Left renal pelvis (tissue), 4 donors: ENCODE results near the gene PROP1. TPM values are rescaled to one million over a fixed set of nuclear protein-coding genes. Genes with fewer than 3 reads are reported as not detected.
"Not testable (repeated sequence)": the region's sequence is repeated elsewhere in the genome, so short reads cannot be mapped to it uniquely, and the experiment has no call there.

Experiments used
- DNase-seq, 4 donors: peaks; one replicate each; pipeline ENCODE4 v3.0.0-alpha.2; 2013; ENCODE audit warnings: low read depth in 4 of 4, low spot score in 3 of 4
- polyA plus RNA-seq, 4 donors: library from polyadenylated mRNA; unstranded; fragments of 120-200 nt; gene quantifications; one replicate each; pipeline ENCODE4 v1.2.1, GENCODE V29; 2013; ENCODE audit not compliant: insufficient read length in 4 of 4

The PROP1 gene
- not detected for polyA plus RNA-seq

- no peak for DNase-seq
Measured at GRCh38 chr5:177995691-177996595, at the start of gene PROP1. PROP1 (minus strand) TSS chr5:177996242; CDS start chr5:177995933, 309 bp downstream.

- DNase-seq: not testable (repeated sequence)
Measured at GRCh38 chr5:178019379-178020030, 23.5 kb upstream of the PROP1 start.

GRCh38 chr5:178012758-178013157, 16.7 kb upstream of the PROP1 start:
- not testable (repeated sequence) for DNase-seq

DNA sequence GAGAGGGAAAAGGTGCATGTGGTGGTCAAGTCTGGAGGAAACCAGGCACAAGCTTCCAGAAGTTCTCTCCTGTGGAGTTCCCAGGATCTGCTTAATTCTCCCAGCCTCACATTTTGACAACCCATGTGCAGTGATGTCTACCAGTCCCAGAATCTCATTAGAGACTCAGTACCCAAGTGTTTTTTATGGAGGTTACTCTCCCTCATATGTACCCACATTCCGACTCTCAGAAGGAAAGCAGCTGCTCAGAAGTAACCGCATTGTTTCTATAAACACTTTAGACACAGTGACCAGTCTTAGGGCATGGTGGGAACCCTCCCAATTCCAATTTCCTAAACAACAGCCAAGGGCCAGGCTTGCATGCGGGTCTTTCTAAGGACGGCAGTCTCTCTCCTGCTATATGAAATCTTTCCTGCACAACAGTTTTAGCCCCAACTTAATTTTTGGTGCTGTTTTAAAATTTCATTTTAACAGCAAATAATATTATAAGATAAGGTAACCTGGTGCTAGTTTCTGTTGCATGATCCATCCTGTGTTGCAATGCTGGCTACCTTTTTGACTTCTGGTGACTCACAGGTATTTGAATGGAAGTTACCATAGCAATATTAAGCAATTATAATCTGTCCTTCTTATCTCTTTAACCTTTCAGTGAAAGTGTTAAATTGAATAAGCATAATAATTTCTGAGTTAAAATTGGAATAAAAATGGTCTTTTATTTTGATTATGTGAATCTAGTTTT, 15.9 kb upstream of the PROP1 start:
- not testable (repeated sequence) for DNase-seq

GRCh38 chr5:178007272-178007671, 11.2 kb upstream of the PROP1 start:
- DNase-seq: not testable (repeated sequence)

DNA sequence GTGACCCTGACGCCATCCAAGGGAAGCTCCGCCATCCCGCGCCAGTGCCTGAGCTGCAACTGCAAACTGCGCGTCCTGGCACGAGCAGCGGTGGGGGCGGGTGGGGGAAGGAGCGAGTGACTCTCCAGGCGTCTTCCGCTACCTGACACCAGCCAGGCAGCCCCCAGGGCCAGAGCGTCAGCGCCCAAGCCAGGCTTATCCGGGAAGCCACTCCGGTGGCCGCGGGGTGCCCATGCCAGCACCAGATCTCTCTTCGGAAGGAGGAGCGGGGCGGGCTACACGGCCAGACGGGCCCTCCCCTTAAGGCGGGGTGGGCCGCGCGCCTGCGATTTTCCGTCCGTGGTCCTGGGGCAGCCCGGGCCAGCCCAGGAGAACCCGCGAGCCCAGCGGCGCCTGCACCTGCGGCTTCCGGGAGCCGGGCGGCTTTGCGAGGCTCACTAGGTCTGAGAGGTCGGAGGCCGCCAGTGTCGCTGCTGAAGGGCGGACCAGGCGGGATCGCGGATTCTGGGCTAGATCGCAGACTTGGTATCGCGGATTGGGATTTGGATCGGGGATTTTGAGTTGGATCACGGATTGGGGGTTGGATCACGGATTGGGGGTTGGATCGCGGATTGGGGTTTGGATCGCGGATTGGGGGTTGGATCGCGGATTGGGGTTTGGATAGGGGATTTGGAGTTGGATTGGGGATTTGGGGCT, 10.6 kb upstream of the PROP1 start:
- not testable (repeated sequence) for DNase-seq

- not testable (repeated sequence) for DNase-seq
Measured at GRCh38 chr5:178006181-178006535, 10.1 kb upstream of the PROP1 start.

DNA sequence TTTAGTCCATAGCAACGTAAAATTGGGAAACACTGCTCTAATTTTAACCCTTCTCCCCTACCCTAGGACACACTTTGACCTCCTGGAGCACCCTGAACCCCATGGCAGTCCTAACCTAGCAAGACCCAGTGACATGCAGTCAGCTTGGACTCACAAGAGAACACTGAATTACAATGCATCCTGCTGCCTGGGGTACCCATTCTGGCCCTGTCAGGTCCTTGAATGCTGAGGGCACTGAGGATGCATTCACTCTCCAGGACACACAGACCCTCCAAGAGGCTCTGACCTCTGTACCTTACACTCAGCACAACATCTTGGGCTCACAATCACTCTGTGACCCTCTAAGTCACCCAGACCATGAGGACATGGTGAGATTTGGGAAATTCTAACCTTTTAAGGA, 1.8 kb upstream of the PROP1 start:
- no peak for DNase-seq

GRCh38 chr5:177997319-177997670, 1.3 kb upstream of the PROP1 start:
- no peak for DNase-seq

DNA sequence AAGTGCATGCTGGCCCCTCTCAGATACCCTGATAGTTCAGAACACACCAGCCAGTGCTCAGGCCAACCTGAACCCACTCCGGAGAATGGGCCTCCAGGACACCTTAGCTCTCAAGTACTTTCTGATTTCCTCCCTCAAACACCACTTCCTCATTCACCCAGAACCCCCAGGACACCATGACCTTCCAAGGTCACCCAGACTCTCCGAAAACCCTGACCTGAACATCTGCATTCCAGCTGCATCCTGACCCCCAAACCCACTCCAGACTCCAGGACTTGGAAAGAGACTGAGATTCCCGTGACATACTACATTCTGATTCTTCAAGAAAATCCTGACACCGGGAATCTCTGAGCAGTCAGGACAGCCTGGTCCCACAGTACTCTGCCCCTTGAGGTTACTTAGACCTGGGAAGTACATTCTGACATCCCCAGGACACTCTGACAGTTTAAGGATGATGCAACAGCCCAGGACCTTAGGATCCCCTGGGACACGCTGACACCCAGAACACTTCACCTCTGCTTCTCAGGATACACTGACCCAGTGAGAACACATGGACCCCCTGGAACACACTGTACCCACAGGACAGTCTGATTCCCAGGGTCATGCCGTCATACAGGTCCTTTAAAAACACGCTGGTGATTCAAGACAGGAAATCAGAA, 747 bp upstream of the PROP1 start:
- no peak for DNase-seq

GRCh38 chr5:177994561-177995190, 1.4 kb downstream of the PROP1 start:
- DNase-seq: no peak

- no peak for DNase-seq
Measured at GRCh38 chr5:177994063-177994462, 2.0 kb downstream of the PROP1 start.

GRCh38 chr5:177992466-177992865, 3.6 kb downstream of the PROP1 start:
- DNase-seq: no peak

DNA sequence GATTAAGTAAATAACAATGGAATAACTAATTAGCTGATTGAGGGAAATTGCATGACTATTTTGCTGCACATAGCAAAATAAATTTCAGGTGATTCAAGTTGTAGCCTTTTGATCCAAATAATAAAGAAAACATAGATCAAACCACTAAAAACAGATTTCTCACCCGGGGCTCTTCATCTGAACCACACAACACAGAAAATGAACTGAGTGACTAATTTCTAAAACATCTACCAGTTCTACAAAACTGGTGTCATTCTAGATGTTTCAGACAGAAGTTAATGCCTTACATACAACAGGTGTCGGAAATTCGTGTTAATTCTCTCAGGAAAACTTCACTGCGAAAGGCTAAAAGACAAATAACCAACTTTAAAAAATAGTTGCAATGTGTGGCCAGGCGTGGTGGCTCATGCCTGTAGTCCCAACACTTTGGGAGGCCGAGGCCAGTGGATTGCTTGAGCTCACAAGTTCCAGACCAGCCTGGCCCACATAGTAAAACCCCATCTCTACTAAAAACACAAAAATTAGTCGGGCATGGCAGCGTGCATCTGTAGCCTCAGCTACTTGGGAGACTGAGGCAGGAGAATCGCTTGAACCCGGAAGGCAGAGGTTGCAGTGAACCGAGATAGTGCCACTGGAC, 6.9 kb downstream of the PROP1 start:
- no peak for DNase-seq

DNA sequence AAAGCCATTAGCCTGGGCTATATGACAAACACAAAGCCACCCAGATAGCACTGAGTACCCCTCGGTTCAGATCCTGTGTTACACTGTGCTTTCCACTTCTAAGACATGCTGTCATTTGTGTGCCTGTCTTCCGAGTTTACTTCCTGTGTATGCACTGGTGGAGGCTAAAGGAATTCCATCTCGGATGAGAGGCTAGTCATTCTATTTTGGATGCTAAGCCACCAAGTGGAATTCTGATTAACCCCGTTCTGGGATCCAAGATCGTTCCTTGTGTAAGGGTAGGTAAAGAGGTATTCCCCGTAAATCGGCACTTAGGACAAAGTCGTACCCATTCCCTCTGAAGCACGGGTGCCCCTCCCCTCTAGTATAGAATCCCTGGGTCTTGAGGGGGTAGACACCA, 8.7 kb downstream of the PROP1 start:
- no peak for DNase-seq

- DNase-seq: no peak
Measured at GRCh38 chr5:177985430-177986040, 10.5 kb downstream of the PROP1 start.

GRCh38 chr5:177984584-177985206, 11.3 kb downstream of the PROP1 start:
- no peak for DNase-seq
